Endothelial cell (in vitro differentiated cells): ENCODE measurements around the gene PUS1. TPM values are rescaled to one million over a fixed set of nuclear protein-coding genes. Genes with fewer than 3 reads are reported as not detected.

ENCODE experiments used
- DNase-seq: peaks from one replicate; pipeline ENCODE4 v3.0.0; 2021; ENCODE audit warnings: low spot score
- H3K27ac Mint-ChIP-seq: one replicate; pipeline ENCODE4 v1.8.0; 2021; ENCODE audit warnings: mixed read lengths, inconsistent platforms; ENCODE audit not compliant: unreplicated experiment
- H3K27me3 Mint-ChIP-seq: one replicate; pipeline ENCODE4 v1.8.0; 2021; ENCODE audit warnings: mild to moderate bottlenecking, moderate library complexity, mixed read lengths, inconsistent platforms; ENCODE audit not compliant: unreplicated experiment
- H3K36me3 Mint-ChIP-seq: one replicate; pipeline ENCODE4 v1.8.0; 2021; ENCODE audit warnings: mild to moderate bottlenecking, low read depth, mixed read lengths, inconsistent platforms; ENCODE audit not compliant: unreplicated experiment
- H3K4me1 Mint-ChIP-seq: one replicate; pipeline ENCODE4 v1.8.0; 2021; ENCODE audit warnings: mild to moderate bottlenecking, mixed read lengths, inconsistent platforms; ENCODE audit not compliant: unreplicated experiment
- H3K4me3 Mint-ChIP-seq: one replicate; pipeline ENCODE4 v1.8.0; 2021; ENCODE audit warnings: mild to moderate bottlenecking, mixed read lengths, inconsistent platforms; ENCODE audit not compliant: unreplicated experiment
- H3K9me3 Mint-ChIP-seq: one replicate; pipeline ENCODE4 v1.8.0; 2021; ENCODE audit warnings: mixed read lengths, inconsistent platforms; ENCODE audit not compliant: unreplicated experiment
- CTCF ChIP-seq: fragments of 200-600 bp; sonication (generic); IDR thresholded peaks from one replicate; pipeline ENCODE4 v1.5.0; 2021; ENCODE audit warnings: antibody characterized with exemption; ENCODE audit not compliant: unreplicated experiment
- total RNA-seq: library from RNA; stranded (reverse); fragmentation: NEBNext Ultra II Directional; extraction: Animal tissue kit (Norgen Biotek cat#: 25700); gene quantifications from one replicate; pipeline ENCODE4 v1.2.1, GENCODE V29; 2021; ENCODE audit not compliant: unreplicated experiment

The PUS1 gene
- total RNA-seq, 1 donor from 2014 or later, result 25.8 TPM

GRCh38 chr12:131892711-131893604, 36.1 kb upstream of the PUS1 start:
- TF ChIP-seq CTCF, result no peak
- Mint-ChIP-seq H3K4me1 (peaks cover 8% of the 10 kb centered on the region), H3K36me3 (peaks cover 3% of the 10 kb centered on the region), H3K27ac (no peak overlapping the region), H3K27me3 (peaks cover 4% of the 10 kb centered on the region), H3K4me3 (no peak overlapping the region), H3K9me3 (no peaks in the 10 kb centered on the region)
- DNase-seq, result no peak

- Mint-ChIP-seq H3K4me3 (peak overlapping the region; percentile 38), H3K27ac (peak overlapping the region; percentile 41), H3K9me3 (no peaks in the 10 kb centered on the region), H3K36me3 (peaks cover 3% of the 10 kb centered on the region), H3K4me1 (peaks cover 8% of the 10 kb centered on the region), H3K27me3 (peaks cover 8% of the 10 kb centered on the region)
- no peak for DNase-seq
- no peak for TF ChIP-seq CTCF
Observed at GRCh38 chr12:131893605-131894312, 35.3 kb upstream of the PUS1 start.

- no peak for TF ChIP-seq CTCF
- Mint-ChIP-seq H3K27ac (peak within 1 kb of the TSS; percentile 41), H3K27me3 (peaks cover 8% of the 10 kb centered on the region), H3K9me3 (no peaks in the 10 kb centered on the region), H3K4me1 (peaks cover 3% of the 10 kb centered on the region), H3K36me3 (peaks cover 3% of the 10 kb centered on the region), H3K4me3 (peak within 1 kb of the TSS; percentile 85)
- peak; percentile 93 for DNase-seq
Observed at GRCh38 chr12:131894313-131894860, 34.7 kb upstream of the PUS1 start, which contains the start of gene ULK1. TSS of gene ULK1 (plus strand) at chr12:131894622. CDS start at chr12:131895002, 380 bp downstream.

GRCh38 chr12:131894981-131895639, 34.0 kb upstream of the PUS1 start:
- no peaks in the 10 kb centered on the region for H3K36me3 Mint-ChIP-seq
- H3K9me3 Mint-ChIP-seq, result no peaks in the 10 kb centered on the region
- peak overlapping the region; percentile 85 for H3K4me3 Mint-ChIP-seq
- H3K27ac Mint-ChIP-seq, result no peak overlapping the region
- H3K27me3 Mint-ChIP-seq, result peaks cover 8% of the 10 kb centered on the region
- H3K4me1 Mint-ChIP-seq, result no peaks in the 10 kb centered on the region
- TF ChIP-seq CTCF, result no peak
- DNase-seq, result no peak
